ENCODE data around the gene LYRM1.
A peak's percentile ranks its signal among the peaks of the same experiment; 100 is the strongest.
"Not testable (repeated sequence)": the region's sequence is repeated elsewhere in the genome, so short reads cannot be mapped to it uniquely, and the experiment has no call there.

LYRM1 gene

GRCh38 chr16:20940871-20941635 is 40.5 kb downstream of the LYRM1 start:
- no peak for FAIRE-seq

GRCh38 chr16:20941636-20941926 is 41.0 kb downstream of the LYRM1 start:
- DNase-seq (ENCODE audit: insufficient read length, low spot score), result no peak
- FAIRE-seq, result no peak
- TF ChIP-seq POU2F2 (IDR thresholded peaks at IDR 0.05; ENCODE audit: low read depth, low read length) (no peak), SPI1 (IDR thresholded peaks at IDR 0.05; ENCODE audit: low read depth, low read length) (no peak), PAX5 (IDR thresholded peaks at IDR 0.05; ENCODE audit: insufficient read depth, low read length, severe bottlenecking) (no peak), TAF1 (IDR thresholded peaks at IDR 0.05; ENCODE audit: low read depth, low read length) (no peak), POLR2A (IDR thresholded peaks at IDR 0.05; ENCODE audit: low read depth, low read length) (no peak), POLR2AphosphoS5 (IDR thresholded peaks at IDR 0.05; ENCODE audit: low read depth, low read length) (no peak)

More at GRCh38 chr16:20940871-20941635, 40.5 kb downstream of the LYRM1 start:
- DNase-seq (ENCODE audit: insufficient read length, low spot score), result no peak
- TF ChIP-seq POLR2AphosphoS5 (IDR thresholded peaks at IDR 0.05; ENCODE audit: low read depth, low read length) (no peak), POLR2A (IDR thresholded peaks at IDR 0.05; ENCODE audit: low read depth, low read length) (no peak), PAX5 (IDR thresholded peaks at IDR 0.05; ENCODE audit: insufficient read depth, low read length, severe bottlenecking) (no peak), TAF1 (IDR thresholded peaks at IDR 0.05; ENCODE audit: low read depth, low read length) (no peak), SPI1 (IDR thresholded peaks at IDR 0.05; ENCODE audit: low read depth, low read length) (peak; percentile 37; the same call in 1 of the 2 replicates), POU2F2 (IDR thresholded peaks at IDR 0.05; ENCODE audit: low read depth, low read length) (no peak)

GRCh38 chr16:20942256-20942655 is 41.7 kb downstream of the LYRM1 start:
- FAIRE-seq, result no peak
- no peak for DNase-seq (ENCODE audit: insufficient read length, low spot score)

GRCh38 chr16:20944861-20945574 is 44.4 kb downstream of the LYRM1 start:
- TF ChIP-seq PAX5 (IDR thresholded peaks at IDR 0.05; ENCODE audit: insufficient read depth, low read length, severe bottlenecking) (no peak), POLR2A (IDR thresholded peaks at IDR 0.05; ENCODE audit: low read depth, low read length) (no peak), TAF1 (IDR thresholded peaks at IDR 0.05; ENCODE audit: low read depth, low read length) (no peak), SPI1 (IDR thresholded peaks at IDR 0.05; ENCODE audit: low read depth, low read length) (no peak), POU2F2 (IDR thresholded peaks at IDR 0.05; ENCODE audit: low read depth, low read length) (no peak), POLR2AphosphoS5 (IDR thresholded peaks at IDR 0.05; ENCODE audit: low read depth, low read length) (no peak)
- DNase-seq (ENCODE audit: insufficient read length, low spot score), result no peak
- FAIRE-seq, result no peak

More at GRCh38 chr16:20942256-20942655, 41.7 kb downstream of the LYRM1 start:
- TF ChIP-seq SPI1 (IDR thresholded peaks at IDR 0.05; ENCODE audit: low read depth, low read length) (no peak), POU2F2 (IDR thresholded peaks at IDR 0.05; ENCODE audit: low read depth, low read length) (no peak), PAX5 (IDR thresholded peaks at IDR 0.05; ENCODE audit: insufficient read depth, low read length, severe bottlenecking) (no peak), POLR2A (IDR thresholded peaks at IDR 0.05; ENCODE audit: low read depth, low read length) (no peak), TAF1 (IDR thresholded peaks at IDR 0.05; ENCODE audit: low read depth, low read length) (no peak), POLR2AphosphoS5 (IDR thresholded peaks at IDR 0.05; ENCODE audit: low read depth, low read length) (no peak)

- FAIRE-seq; DNase-seq (ENCODE audit: insufficient read length, low spot score): not testable (repeated sequence)
Measured at GRCh38 chr16:20945575-20945875, 45.0 kb downstream of the LYRM1 start.

- FAIRE-seq, result no peak
- TF ChIP-seq SPI1 (IDR thresholded peaks at IDR 0.05; ENCODE audit: low read depth, low read length), result no peak
- no peak for TF ChIP-seq POLR2AphosphoS5 (IDR thresholded peaks at IDR 0.05; ENCODE audit: low read depth, low read length)
- TF ChIP-seq PAX5 (IDR thresholded peaks at IDR 0.05; ENCODE audit: insufficient read depth, low read length, severe bottlenecking), result no peak
- TF ChIP-seq POU2F2 (IDR thresholded peaks at IDR 0.05; ENCODE audit: low read depth, low read length), result no peak
- TF ChIP-seq POLR2A (IDR thresholded peaks at IDR 0.05; ENCODE audit: low read depth, low read length), result no peak
- no peak for TF ChIP-seq TAF1 (IDR thresholded peaks at IDR 0.05; ENCODE audit: low read depth, low read length)
- DNase-seq (ENCODE audit: insufficient read length, low spot score), result no peak
Measured at GRCh38 chr16:20946015-20946629, 45.6 kb downstream of the LYRM1 start.

GRCh38 chr16:20948444-20948843 is 47.9 kb downstream of the LYRM1 start:
- no peak for TF ChIP-seq PAX5 (IDR thresholded peaks at IDR 0.05; ENCODE audit: insufficient read depth, low read length, severe bottlenecking)
- no peak for TF ChIP-seq SPI1 (IDR thresholded peaks at IDR 0.05; ENCODE audit: low read depth, low read length)
- no peak for TF ChIP-seq POU2F2 (IDR thresholded peaks at IDR 0.05; ENCODE audit: low read depth, low read length)
- no peak for TF ChIP-seq TAF1 (IDR thresholded peaks at IDR 0.05; ENCODE audit: low read depth, low read length)
- no peak for TF ChIP-seq POLR2A (IDR thresholded peaks at IDR 0.05; ENCODE audit: low read depth, low read length)
- no peak for TF ChIP-seq POLR2AphosphoS5 (IDR thresholded peaks at IDR 0.05; ENCODE audit: low read depth, low read length)
- no peak for DNase-seq (ENCODE audit: insufficient read length, low spot score)

GRCh38 chr16:20949660-20950059 is 49.1 kb downstream of the LYRM1 start:
- TF ChIP-seq SPI1 (IDR thresholded peaks at IDR 0.05; ENCODE audit: low read depth, low read length) (no peak), TAF1 (IDR thresholded peaks at IDR 0.05; ENCODE audit: low read depth, low read length) (no peak), POLR2AphosphoS5 (IDR thresholded peaks at IDR 0.05; ENCODE audit: low read depth, low read length) (no peak), PAX5 (IDR thresholded peaks at IDR 0.05; ENCODE audit: insufficient read depth, low read length, severe bottlenecking) (no peak), POU2F2 (IDR thresholded peaks at IDR 0.05; ENCODE audit: low read depth, low read length) (no peak), POLR2A (IDR thresholded peaks at IDR 0.05; ENCODE audit: low read depth, low read length) (no peak)
- FAIRE-seq (no peak), DNase-seq (ENCODE audit: insufficient read length, low spot score) (no peak)

More at GRCh38 chr16:20948444-20948843, 47.9 kb downstream of the LYRM1 start:
- FAIRE-seq, result no peak

- TF ChIP-seq POLR2A (IDR thresholded peaks at IDR 0.05; ENCODE audit: low read depth, low read length), result no peak
- TF ChIP-seq POLR2AphosphoS5 (IDR thresholded peaks at IDR 0.05; ENCODE audit: low read depth, low read length), result no peak
- TF ChIP-seq PAX5 (IDR thresholded peaks at IDR 0.05; ENCODE audit: insufficient read depth, low read length, severe bottlenecking), result no peak
- TF ChIP-seq POU2F2 (IDR thresholded peaks at IDR 0.05; ENCODE audit: low read depth, low read length), result no peak
- no peak for TF ChIP-seq SPI1 (IDR thresholded peaks at IDR 0.05; ENCODE audit: low read depth, low read length)
- TF ChIP-seq TAF1 (IDR thresholded peaks at IDR 0.05; ENCODE audit: low read depth, low read length), result no peak
- no peak for DNase-seq (ENCODE audit: insufficient read length, low spot score)
- FAIRE-seq, result no peak
Measured at GRCh38 chr16:20950294-20950693, 49.7 kb downstream of the LYRM1 start.
